Activated CD8-positive, alpha-beta memory T cell treated with anti-CD3 and anti-CD28 coated beads, Interleukin-2, amount 50 U/mL, for 1 hour (primary cell): ENCODE data around the gene PCDHB15.
"Not testable (repeated sequence)": the region's sequence is repeated elsewhere in the genome, so short reads cannot be mapped to it uniquely, and the experiment has no call there.

Source experiments
- DNase-seq: peaks from one replicate; pipeline ENCODE4 v3.0.0-alpha.2; 2020; ENCODE audit errors: extremely low read depth

PCDHB15 gene

GRCh38 chr5:141247434-141247833 lies 2.2 kb downstream of the PCDHB15 start:
- DNase-seq, result not testable (repeated sequence)

- no peak for DNase-seq
Observed at GRCh38 chr5:141250576-141250975, 5.4 kb downstream of the PCDHB15 start.

GRCh38 chr5:141258464-141258863 lies 13.3 kb downstream of the PCDHB15 start:
- DNase-seq, result no peak

GRCh38 chr5:141258948-141259347 lies 13.8 kb downstream of the PCDHB15 start:
- no peak for DNase-seq

- DNase-seq, result no peak
Observed at GRCh38 chr5:141260458-141261237, 15.5 kb downstream of the PCDHB15 start.

- no peak for DNase-seq
Observed at GRCh38 chr5:141261238-141261546, 16.0 kb downstream of the PCDHB15 start.

- no peak for DNase-seq
Observed at GRCh38 chr5:141269195-141269594, 24.0 kb downstream of the PCDHB15 start.

GRCh38 chr5:141272906-141273305 lies 27.7 kb downstream of the PCDHB15 start:
- DNase-seq, result no peak

GRCh38 chr5:141298376-141298775 lies 53.2 kb downstream of the PCDHB15 start:
- no peak for DNase-seq
